G401 (cell line): ENCODE measurements around the gene ASNS. TPM values are rescaled to one million over a fixed set of nuclear protein-coding genes. Genes with fewer than 3 reads are reported as not detected.

Experiments used
- DNase-seq: peaks from one replicate; pipeline ENCODE4 v3.0.0-alpha.2; 2015; ENCODE audit warnings: low spot score
- in situ Hi-C: cut with HindIII; loops from 2 replicates; pipeline ENCODE4 v1.10.0; 2016; ENCODE audit warnings: low sequenced_read_pairs, mixed read lengths
- total RNA-seq: library from RNA; depleted of rRNA; stranded (reverse); fragments of >200 nt; shearing (Covaris generic); gene quantifications from 2 replicates; pipeline ENCODE4 v1.2.3, GENCODE V29; 2014; rRNA removed

Gene ASNS
- total RNA-seq, 1 experiment from 2014 or later: 23.4 TPM

DNA sequence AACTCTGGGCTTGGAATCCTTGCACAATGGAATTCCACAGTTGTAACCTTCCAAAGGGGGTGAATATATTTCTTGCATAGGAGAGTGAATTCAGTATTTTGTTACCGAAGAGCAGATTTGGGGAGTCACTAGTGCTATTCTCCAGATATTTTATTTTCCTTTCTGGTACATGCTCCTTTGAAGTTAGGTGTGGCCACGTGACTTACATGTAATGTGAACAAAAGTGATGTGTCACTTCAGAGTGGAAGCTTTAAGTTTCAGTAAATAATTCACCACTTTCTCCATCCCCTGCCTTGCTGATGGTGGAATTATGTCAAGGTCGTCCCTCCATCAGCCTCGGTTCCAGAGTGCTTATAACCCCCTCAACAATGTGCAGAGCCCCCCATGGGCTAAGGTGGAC is 25.3 kb downstream of the ASNS start:
- in situ Hi-C loops: no loop called here
- DNase-seq: no peak

DNA sequence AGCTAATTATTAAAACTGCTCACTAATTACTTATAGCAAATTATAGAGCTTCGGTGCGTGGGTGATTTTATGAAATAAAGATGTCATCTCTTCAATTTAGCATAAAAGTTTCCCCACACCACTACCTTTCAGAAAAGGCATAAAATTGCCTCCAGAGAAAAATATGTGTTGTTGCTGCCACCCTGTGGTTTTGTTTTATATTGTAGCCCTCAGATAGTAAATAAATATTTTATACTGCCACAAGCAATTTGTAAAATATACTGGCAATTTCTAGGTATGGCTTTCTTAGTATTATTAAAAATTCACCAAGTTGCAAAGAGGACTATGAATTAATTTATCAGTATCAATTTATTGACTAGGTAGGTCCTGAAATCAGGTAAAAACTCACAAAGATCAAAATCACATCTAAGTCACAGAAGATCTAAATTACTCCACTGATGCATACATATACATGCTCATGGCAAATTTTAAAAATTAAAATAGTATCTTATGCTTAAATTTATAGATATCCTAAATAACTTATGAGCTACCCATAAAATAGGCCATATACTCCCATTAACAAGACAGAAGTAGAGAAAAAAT is 26.5 kb downstream of the ASNS start:
- peak; percentile 15 for DNase-seq
- in situ Hi-C loops: no loop called here

DNA sequence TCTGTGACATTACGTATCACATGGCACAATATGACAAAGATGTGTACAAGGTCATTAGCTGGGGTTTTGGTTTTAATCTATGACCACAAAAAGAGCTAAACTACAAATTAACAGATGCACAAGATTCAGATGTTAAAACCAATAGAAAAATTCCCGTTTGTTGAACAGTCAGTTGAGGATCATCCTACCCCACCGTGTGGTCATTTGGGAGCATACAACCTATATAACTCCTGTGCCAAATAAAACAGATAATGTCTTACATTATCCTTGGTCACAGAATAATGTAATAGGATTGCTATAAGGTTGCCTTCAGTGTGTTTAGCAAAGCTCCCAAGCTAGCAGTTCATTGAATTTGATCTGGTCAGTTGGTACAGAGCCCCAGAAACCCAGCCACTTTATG is 28.2 kb downstream of the ASNS start:
- no peak for DNase-seq
- in situ Hi-C loops: no loop called here

GRCh38 chr7:97842772-97843345 is 29.3 kb downstream of the ASNS start:
- in situ Hi-C loops: no loop called here
- DNase-seq: no peak

DNA sequence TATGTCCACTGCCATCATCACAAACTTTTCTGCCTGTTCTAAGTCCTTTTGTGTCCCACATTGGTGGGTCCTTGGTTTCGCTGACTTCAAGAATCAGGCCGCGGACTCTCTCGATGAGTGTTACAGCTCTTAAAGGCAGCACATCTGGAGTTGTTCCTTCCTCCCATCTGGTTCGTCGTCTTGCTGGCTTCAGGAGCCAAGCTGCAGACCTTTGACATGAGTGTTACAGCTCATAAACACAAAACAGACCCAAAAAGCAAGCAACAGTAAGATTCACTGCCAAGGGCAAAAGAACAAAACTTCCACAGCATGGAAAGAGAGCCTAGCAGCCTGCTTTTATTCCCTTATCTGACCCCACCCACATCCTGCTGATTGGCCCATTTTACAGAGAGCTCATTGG is 30.2 kb downstream of the ASNS start:
- DNase-seq: no peak
- in situ Hi-C loops: no loop called here

GRCh38 chr7:97835296-97836138 is 36.7 kb downstream of the ASNS start:
- DNase-seq: peak; percentile 56
- in situ Hi-C loops: no loop called here

DNA sequence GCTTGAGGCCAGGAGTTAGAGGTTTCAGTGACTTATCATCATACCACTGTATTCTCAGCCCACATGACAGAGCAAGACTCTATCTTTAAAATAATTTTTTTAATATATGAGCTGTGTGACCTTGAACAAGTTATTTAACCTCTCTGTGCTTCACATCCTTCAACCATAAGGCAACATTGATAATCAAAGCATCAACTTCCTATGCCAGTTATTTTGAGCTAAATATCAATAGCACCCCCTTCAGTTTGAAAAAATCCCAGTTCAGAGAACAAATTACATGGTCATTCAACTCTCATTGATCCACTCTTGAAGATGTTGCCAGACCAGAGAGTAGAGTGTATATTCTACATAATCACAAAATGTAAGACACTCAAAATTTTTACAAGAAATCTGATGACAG is 53.0 kb downstream of the ASNS start:
- DNase-seq: no peak
- in situ Hi-C loops: no loop called here

GRCh38 chr7:97818066-97818663 is 54.0 kb downstream of the ASNS start:
- in situ Hi-C loops: no loop called here

More at GRCh38 chr7:97818066-97818663, 54.0 kb downstream of the ASNS start:
- no peak for DNase-seq

Other genes with a start within 250 kb of the ASNS start
- not detected in 2 replicates for gene TAC1, start 140.3 kb downstream of the ASNS start, total RNA-seq
- gene OCM2, start 117.8 kb upstream of the ASNS start, total RNA-seq: not detected in 2 replicates
- gene LMTK2, start 234.5 kb upstream of the ASNS start, total RNA-seq: 5.8 and 9.4 TPM in 2 replicates